ENCODE data around the gene TMEM161B.
"Not testable (repeated sequence)": the region's sequence is repeated elsewhere in the genome, so short reads cannot be mapped to it uniquely, and the experiment has no call there.

The TMEM161B gene

GRCh38 chr5:88177486-88177885, 91.2 kb downstream of the TMEM161B start:
- not testable (repeated sequence) for DNase-seq

GRCh38 chr5:88172847-88173758, 95.5 kb downstream of the TMEM161B start:
- no peak for DNase-seq

GRCh38 chr5:88159591-88159990, 109.1 kb downstream of the TMEM161B start:
- DNase-seq, result no peak

- no peak for DNase-seq
Measured at GRCh38 chr5:88158056-88158455, 110.6 kb downstream of the TMEM161B start.

GRCh38 chr5:88154891-88155290, 113.8 kb downstream of the TMEM161B start:
- no peak for DNase-seq

- no peak for DNase-seq
Measured at GRCh38 chr5:88150747-88151146, 117.9 kb downstream of the TMEM161B start.

- no peak for DNase-seq
Measured at GRCh38 chr5:88145611-88146467, 122.8 kb downstream of the TMEM161B start.

- no peak for DNase-seq
Measured at GRCh38 chr5:88145221-88145610, 123.4 kb downstream of the TMEM161B start.

Data from AML-193 (cell line).